ENCODE data around the gene ADAMTS10.

ADAMTS10 gene

GRCh38 chr19:8614455-8614854 is 3.9 kb upstream of the ADAMTS10 start:
- TF ChIP-seq CTCF (IDR thresholded peaks at IDR 0.05; ENCODE audit: control insufficient read depth, extremely low read depth, insufficient read depth), result no peak
- DNase-seq (ENCODE audit: low read depth), result no peak
- no peak overlapping the region for H3K4me3 ChIP-seq (ENCODE audit: low read depth, low read length)

- no peak for DNase-seq (ENCODE audit: low read depth)
- H3K4me3 ChIP-seq (ENCODE audit: low read depth, low read length), result no peak overlapping the region
- no peak for TF ChIP-seq CTCF (IDR thresholded peaks at IDR 0.05; ENCODE audit: control insufficient read depth, extremely low read depth, insufficient read depth)
These were observed 2.3 kb upstream of the ADAMTS10 start for GRCh38 chr19:8612807-8613171.

GRCh38 chr19:8611877-8612806 is 1.6 kb upstream of the ADAMTS10 start:
- H3K4me3 ChIP-seq (ENCODE audit: low read depth, low read length), result no peak overlapping the region
- TF ChIP-seq CTCF (IDR thresholded peaks at IDR 0.05; ENCODE audit: control insufficient read depth, extremely low read depth, insufficient read depth), result no peak
- no peak for DNase-seq (ENCODE audit: low read depth)

GRCh38 chr19:8611391-8611876 is 919 bp upstream of the ADAMTS10 start:
- DNase-seq (ENCODE audit: low read depth), result no peak
- TF ChIP-seq CTCF (IDR thresholded peaks at IDR 0.05; ENCODE audit: control insufficient read depth, extremely low read depth, insufficient read depth), result no peak
- no peak overlapping the region for H3K4me3 ChIP-seq (ENCODE audit: low read depth, low read length)

- no peak for TF ChIP-seq CTCF (IDR thresholded peaks at IDR 0.05; ENCODE audit: control insufficient read depth, extremely low read depth, insufficient read depth)
- no peak for DNase-seq (ENCODE audit: low read depth)
- H3K4me3 ChIP-seq (ENCODE audit: low read depth, low read length), result no peak overlapping the region
These were observed 403 bp upstream of the ADAMTS10 start for GRCh38 chr19:8610936-8611300.

GRCh38 chr19:8609279-8610040 is 1.1 kb downstream of the ADAMTS10 start:
- no peak for TF ChIP-seq CTCF (IDR thresholded peaks at IDR 0.05; ENCODE audit: control insufficient read depth, extremely low read depth, insufficient read depth)
- no peak for DNase-seq (ENCODE audit: low read depth)
- no peak overlapping the region for H3K4me3 ChIP-seq (ENCODE audit: low read depth, low read length)

All from LNCaP clone FGC (cell line).